GM12878 (cell line): ENCODE measurements around the gene ZNF394. TPM values are rescaled to one million over a fixed set of nuclear protein-coding genes. Genes with fewer than 3 reads are reported as not detected.

Experiments
- ASH2L ChIP-seq: fragments of 300-600, 200-600 bp; sonication (generic); IDR thresholded peaks from 2 replicates; pipeline ENCODE4 v1.6.1; 2017; ENCODE audit warnings: low read depth, mild to moderate bottlenecking, borderline replicate concordance
- ATF7 ChIP-seq: fragments of 450-650 bp; IDR thresholded peaks from 2 replicates; pipeline ENCODE4 v1.6.1; 2016; ENCODE audit warnings: low read depth, mild to moderate bottlenecking
- CHD2 ChIP-seq: IDR thresholded peaks from 2 replicates; pipeline ENCODE4 v1.6.1; 2011; ENCODE audit warnings: low read depth, low read length, improper control_type of control experiment, borderline replicate concordance
- CREB1 ChIP-seq: IDR thresholded peaks from 2 replicates; pipeline ENCODE4 v1.6.1; 2012; ENCODE audit warnings: low read depth, mild to moderate bottlenecking, inconsistent platforms
- EED ChIP-seq: sonication (generic); IDR thresholded peaks from 2 replicates; pipeline ENCODE4 v1.6.1; 2016; ENCODE audit warnings: antibody characterized with exemption, low read depth
- EGR1 ChIP-seq, 2 experiments: IDR thresholded peaks; 1 replicate in 1 of 2; 2 replicates in 1 of 2; pipeline ENCODE4 v1.6.1; 2011 to 2012; ENCODE audit warnings: low read depth in 2 of 2, low read length in 2 of 2, borderline replicate concordance in 1 of 2, mild to moderate bottlenecking in 1 of 2, moderate library complexity in 1 of 2
- FOS ChIP-seq: IDR thresholded peaks from 3 replicates; pipeline ENCODE4 v1.6.1; 2011; ENCODE audit warnings: borderline replicate concordance; ENCODE audit not compliant: insufficient read length; ENCODE audit errors: extremely low read depth
- GATAD2B ChIP-seq: fragments of 450-650 bp; conservative IDR thresholded peaks from 2 replicates; pipeline ENCODE4 v1.6.1; 2017; ENCODE audit warnings: low read depth, mild to moderate bottlenecking, moderate library complexity
- IKZF1 ChIP-seq: fragments of 450-650 bp; conservative IDR thresholded peaks from 2 replicates; pipeline ENCODE4 v1.6.1; 2017; ENCODE audit warnings: antibody characterized with exemption, mild to moderate bottlenecking
- MXI1 ChIP-seq: fragments of 150-350 bp; IDR thresholded peaks from 2 replicates; pipeline ENCODE4 v1.6.1; 2011; ENCODE audit warnings: low read depth, mild to moderate bottlenecking, inconsistent platforms, low read length, improper control_type of control experiment
- MYC ChIP-seq: IDR thresholded peaks from 2 replicates; pipeline ENCODE4 v1.6.1; 2011; ENCODE audit warnings: mild to moderate bottlenecking, low read length, moderate library complexity, inconsistent platforms; ENCODE audit not compliant: insufficient read depth, insufficient replicate concordance, insufficient read length, severe bottlenecking
- NR2C2 ChIP-seq: IDR thresholded peaks from 2 replicates; pipeline ENCODE4 v1.6.1; 2011; ENCODE audit warnings: borderline replicate concordance, low read depth; ENCODE audit not compliant: control insufficient read depth, insufficient read length
- PML ChIP-seq: IDR thresholded peaks from 2 replicates; pipeline ENCODE4 v1.6.1; 2012; ENCODE audit warnings: low read length, inconsistent platforms
- RAD21 ChIP-seq: IDR thresholded peaks from 2 replicates; pipeline ENCODE4 v1.6.1; 2011; ENCODE audit warnings: mild to moderate bottlenecking, low read depth, low read length, moderate library complexity; ENCODE audit not compliant: insufficient read depth
- RELA ChIP-seq: fragments of 450-650 bp; IDR thresholded peaks from 2 replicates; pipeline ENCODE4 v1.8.0; 2014; ENCODE audit warnings: borderline replicate concordance; ENCODE audit not compliant: partially characterized antibody
- RFX5 ChIP-seq: IDR thresholded peaks from 2 replicates; pipeline ENCODE4 v1.6.1; 2011; ENCODE audit warnings: low read depth, low read length, improper control_type of control experiment
- SMARCA5 ChIP-seq: fragments of 450-650 bp; IDR thresholded peaks from 2 replicates; pipeline ENCODE4 v1.6.1; 2017; ENCODE audit warnings: mild to moderate bottlenecking
- SUPT20H ChIP-seq: IDR thresholded peaks from 2 replicates; pipeline ENCODE4 v1.6.1; 2011; ENCODE audit warnings: low read depth, mild to moderate bottlenecking, low read length, moderate library complexity, borderline replicate concordance; ENCODE audit not compliant: control insufficient read depth
- TAF1 ChIP-seq: IDR thresholded peaks from 2 replicates; pipeline ENCODE4 v1.6.1; 2011; ENCODE audit warnings: mild to moderate bottlenecking, low read depth, low read length, borderline replicate concordance
- TBL1XR1 ChIP-seq: IDR thresholded peaks from 2 replicates; pipeline ENCODE4 v1.6.1; 2012; ENCODE audit warnings: low read depth, low read length, improper control_type of control experiment
- YY1 ChIP-seq: IDR thresholded peaks from 2 replicates; pipeline ENCODE4 v1.6.1; 2011; ENCODE audit warnings: low read depth, mild to moderate bottlenecking, low read length
- ZNF207 ChIP-seq: fragments of 450-650 bp; IDR thresholded peaks from 2 replicates; pipeline ENCODE4 v1.6.1; 2014; ENCODE audit warnings: antibody characterized with exemption, mild to moderate bottlenecking, borderline replicate concordance
- ZNF384 ChIP-seq: IDR thresholded peaks from 2 replicates; pipeline ENCODE4 v1.6.1; 2012; ENCODE audit warnings: low read depth, mild to moderate bottlenecking, low read length, improper control_type of control experiment, borderline replicate concordance
- polyA plus RNA-seq, 11 experiments: library from polyadenylated mRNA; depleted of rRNA in 4 of 11; unstranded in 6 of 11; stranded (reverse) in 5 of 11; fragments of >200 nt; fragmentation: Nextera tagmentation in 4 of 11; fragmentation: Illumina TruSeq in 1 of 11; extraction: Ambion mirVana in 4 of 11; extraction: Trizol in 1 of 11; gene quantifications; 1 replicate in 1 of 11; 2 replicates in 10 of 11; pipeline versions ENCODE4 v1.2.1 to v1.2.3, GENCODE V29; 2011 to 2016; ENCODE audit warnings: inconsistent platforms in 2 of 11, missing spikeins in 2 of 11, low read depth in 1 of 11
- total RNA-seq, 4 experiments: library from RNA; depleted of rRNA in 3 of 4; stranded (reverse); fragments of >200 nt in 3 of 4; fragmentation: Illumina TruSeq in 1 of 4; extraction: Trizol in 1 of 4; gene quantifications; 2 replicates each; pipeline versions ENCODE4 v1.2.1 to v1.2.3, GENCODE V29; 2013 to 2021
- TF ChIP-seq, protein P1 (sequence below): IDR thresholded peaks from 2 replicates; pipeline ENCODE4 v1.6.1; 2011; ENCODE audit warnings: borderline replicate concordance, low read depth, mild to moderate bottlenecking, moderate library complexity, mixed read lengths, low read length; ENCODE audit not compliant: insufficient read depth; ENCODE audit errors: extremely low read length
- TF ChIP-seq, protein P2 (sequence below): IDR thresholded peaks from 2 replicates; pipeline ENCODE4 v1.6.1; 2011; ENCODE audit warnings: mild to moderate bottlenecking, low read depth, low read length, moderate library complexity; ENCODE audit not compliant: insufficient replicate concordance
- TF ChIP-seq, protein P3 (sequence below): IDR thresholded peaks from 2 replicates; pipeline ENCODE4 v1.6.1; 2012; ENCODE audit warnings: low read depth, low read length, improper control_type of control experiment
- TF ChIP-seq, protein P4 (sequence below): IDR thresholded peaks from 2 replicates; pipeline ENCODE4 v1.6.1; 2012; ENCODE audit warnings: low read depth, low read length, improper control_type of control experiment

Gene ZNF394
- total and polyA plus RNA-seq, 10 of the 15 experiments (the other 5 are each of a cell fraction or from before 2014, with no cell fraction given): 2.5 to 26.8 (median 22.7) TPM

DNA sequence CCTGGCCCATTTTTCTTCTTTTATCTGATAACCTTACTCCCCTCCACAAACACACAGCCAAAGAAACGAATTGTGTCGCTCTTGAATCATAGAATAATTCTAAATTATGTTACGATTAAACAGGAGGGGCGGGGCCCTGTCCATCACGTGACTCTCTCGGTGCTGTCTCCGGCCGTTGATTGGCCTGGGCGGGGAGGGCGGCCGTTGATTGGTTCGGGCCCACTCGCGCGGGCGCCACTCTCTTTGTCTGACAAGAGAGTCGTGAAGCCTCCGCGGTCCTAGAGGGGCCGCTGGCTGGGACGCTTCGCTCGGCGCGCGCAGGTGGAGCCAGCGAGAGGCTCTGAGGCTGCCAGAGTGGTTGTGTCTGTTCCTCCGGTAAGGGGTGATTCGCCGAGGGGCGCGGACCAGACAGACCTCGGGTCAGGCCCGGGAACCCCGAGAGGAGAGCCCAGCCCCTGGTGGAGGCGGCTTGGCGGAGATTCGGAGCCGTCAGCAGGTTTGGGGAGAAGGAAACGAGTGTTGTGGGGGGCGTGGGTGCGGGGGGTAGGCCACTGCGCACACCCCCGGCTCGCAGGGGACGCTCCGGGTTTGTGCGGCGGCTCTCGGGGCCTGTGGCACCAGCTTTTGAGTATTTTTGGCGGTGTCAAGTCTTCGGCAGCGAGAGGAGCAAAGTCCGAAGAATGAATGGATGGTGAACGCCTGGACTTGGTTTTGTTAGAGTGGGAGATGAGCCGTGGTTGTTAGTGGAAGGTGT lies 27.3 kb downstream of the ZNF394 start, which contains the start of gene ZNF789 (continued):
- TF ChIP-seq, protein P1, sequence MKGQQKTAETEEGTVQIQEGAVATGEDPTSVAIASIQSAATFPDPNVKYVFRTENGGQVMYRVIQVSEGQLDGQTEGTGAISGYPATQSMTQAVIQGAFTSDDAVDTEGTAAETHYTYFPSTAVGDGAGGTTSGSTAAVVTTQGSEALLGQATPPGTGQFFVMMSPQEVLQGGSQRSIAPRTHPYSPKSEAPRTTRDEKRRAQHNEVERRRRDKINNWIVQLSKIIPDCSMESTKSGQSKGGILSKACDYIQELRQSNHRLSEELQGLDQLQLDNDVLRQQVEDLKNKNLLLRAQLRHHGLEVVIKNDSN: peak; percentile 92
- TF ChIP-seq EGR1 (IDR thresholded peaks at IDR 0.05; ENCODE audit: borderline replicate concordance in 1 of 2, low read depth in 2 of 2, low read length in 2 of 2) (peak in 1 of 2 experiments; percentile 55; a peak in 1 of 3 replicates), SMARCA5 (no peak), NR2C2 (no peak), GATAD2B (0 out of 2 replicates have a peak, but pooled peaks have one; percentile 41), CHD2 (peak; percentile 80; the same call in 1 of the 2 replicates), CREB1 (peak; percentile 71), TBL1XR1 (no peak), FOS (peak; percentile 56), ATF7 (0 out of 2 replicates have a peak, but pooled peaks have one; percentile 17), ASH2L (0 out of 2 replicates have a peak, but pooled peaks have one; percentile 53), IKZF1 (peak; percentile 29; the same call in 1 of the 2 replicates), ZNF384 (no peak), RFX5 (peak; percentile 81), MXI1 (peak; percentile 18; the same call in 1 of the 2 replicates), RAD21 (no peak), ZNF207 (no peak), SUPT20H (no peak), YY1 (peak; percentile 66; the same call in 1 of the 2 replicates), MYC (no peak), RELA (peak; percentile 22), EED (0 out of 2 replicates have a peak, but pooled peaks have one; percentile 11), PML (peak; percentile 72; the same call in 1 of the 2 replicates), TAF1 (peak; percentile 95)
- TF ChIP-seq, protein P2, sequence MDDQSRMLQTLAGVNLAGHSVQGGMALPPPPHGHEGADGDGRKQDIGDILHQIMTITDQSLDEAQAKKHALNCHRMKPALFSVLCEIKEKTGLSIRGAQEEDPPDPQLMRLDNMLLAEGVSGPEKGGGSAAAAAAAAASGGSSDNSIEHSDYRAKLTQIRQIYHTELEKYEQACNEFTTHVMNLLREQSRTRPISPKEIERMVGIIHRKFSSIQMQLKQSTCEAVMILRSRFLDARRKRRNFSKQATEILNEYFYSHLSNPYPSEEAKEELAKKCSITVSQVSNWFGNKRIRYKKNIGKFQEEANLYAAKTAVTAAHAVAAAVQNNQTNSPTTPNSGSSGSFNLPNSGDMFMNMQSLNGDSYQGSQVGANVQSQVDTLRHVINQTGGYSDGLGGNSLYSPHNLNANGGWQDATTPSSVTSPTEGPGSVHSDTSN: peak; percentile 91
- TF ChIP-seq, protein P3, sequence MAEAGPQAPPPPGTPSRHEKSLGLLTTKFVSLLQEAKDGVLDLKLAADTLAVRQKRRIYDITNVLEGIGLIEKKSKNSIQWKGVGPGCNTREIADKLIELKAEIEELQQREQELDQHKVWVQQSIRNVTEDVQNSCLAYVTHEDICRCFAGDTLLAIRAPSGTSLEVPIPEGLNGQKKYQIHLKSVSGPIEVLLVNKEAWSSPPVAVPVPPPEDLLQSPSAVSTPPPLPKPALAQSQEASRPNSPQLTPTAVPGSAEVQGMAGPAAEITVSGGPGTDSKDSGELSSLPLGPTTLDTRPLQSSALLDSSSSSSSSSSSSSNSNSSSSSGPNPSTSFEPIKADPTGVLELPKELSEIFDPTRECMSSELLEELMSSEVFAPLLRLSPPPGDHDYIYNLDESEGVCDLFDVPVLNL: peak; percentile 78
- TF ChIP-seq, protein P4, sequence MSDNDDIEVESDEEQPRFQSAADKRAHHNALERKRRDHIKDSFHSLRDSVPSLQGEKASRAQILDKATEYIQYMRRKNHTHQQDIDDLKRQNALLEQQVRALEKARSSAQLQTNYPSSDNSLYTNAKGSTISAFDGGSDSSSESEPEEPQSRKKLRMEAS: peak; percentile 96
